OCI-LY1 (cell line): ENCODE measurements around the gene WDR13.

ENCODE experiments used
- H2AFZ ChIP-seq: fragments of 200-600 bp; sonication (generic), shearing (Covaris generic); 2 replicates; pipeline ENCODE4 v1.6.0; 2014; ENCODE audit warnings: antibody characterized with exemption, mild to moderate bottlenecking, low read length
- H3F3A ChIP-seq: fragments of 200-600 bp; sonication (generic), shearing (Covaris generic); 2 replicates; pipeline ENCODE4 v1.6.0; 2014; ENCODE audit warnings: mild to moderate bottlenecking, antibody characterized with exemption, low read length, moderate library complexity; ENCODE audit not compliant: insufficient read depth
- H3K27ac ChIP-seq: fragments of 200-600 bp; sonication (generic); 2 replicates; pipeline ENCODE4 v1.5.1; 2014; ENCODE audit warnings: low read length, mixed run types, mild to moderate bottlenecking, low read depth; ENCODE audit not compliant: poor library complexity, severe bottlenecking
- H3K27me3 ChIP-seq: fragments of 200-600 bp; sonication (generic); 2 replicates; pipeline ENCODE4 v1.6.0; 2014; ENCODE audit warnings: antibody characterized with exemption, mild to moderate bottlenecking, low read length, moderate library complexity; ENCODE audit not compliant: insufficient read depth
- H3K36me3 ChIP-seq: fragments of 200-600 bp; sonication (generic); 2 replicates; pipeline ENCODE4 v1.6.1; 2014; ENCODE audit warnings: mild to moderate bottlenecking, antibody characterized with exemption, low read length, moderate library complexity, mixed read lengths; ENCODE audit not compliant: insufficient read depth
- H3K4me1 ChIP-seq: fragments of 200-600 bp; sonication (generic); 2 replicates; pipeline ENCODE4 v1.5.1; 2014; ENCODE audit warnings: mild to moderate bottlenecking, low read length, moderate library complexity; ENCODE audit not compliant: insufficient read depth, severe bottlenecking
- H3K4me2 ChIP-seq: fragments of 200-600 bp; sonication (generic), shearing (Covaris generic); 2 replicates; pipeline ENCODE4 v1.6.1; 2014; ENCODE audit warnings: low read length
- H3K4me3 ChIP-seq: fragments of 200-600 bp; sonication (generic); 2 replicates; pipeline ENCODE4 v1.5.1; 2014; ENCODE audit warnings: low read length, low read depth, mild to moderate bottlenecking, mixed read lengths; ENCODE audit not compliant: poor library complexity, severe bottlenecking
- H3K79me2 ChIP-seq: fragments of 200-600 bp; shearing (Covaris generic); 2 replicates; pipeline ENCODE4 v1.6.1; 2016; ENCODE audit warnings: mixed run types, low read length, mixed read lengths; ENCODE audit not compliant: insufficient read depth
- H3K9ac ChIP-seq: fragments of 200-600 bp; sonication (generic), shearing (Covaris generic); 2 replicates; pipeline ENCODE4 v1.6.1; 2014; ENCODE audit warnings: mild to moderate bottlenecking, low read length, mixed read lengths
- H3K9me2 ChIP-seq: fragments of 200-600 bp; sonication (generic), shearing (Covaris generic); 2 replicates; pipeline ENCODE4 v1.6.1; 2014; ENCODE audit warnings: low read depth, mild to moderate bottlenecking, low read length, mixed read lengths
- H3K9me3 ChIP-seq: fragments of 200-600 bp; shearing (Covaris generic); 2 replicates; pipeline ENCODE4 v1.6.1; 2014; ENCODE audit warnings: low read length, mixed read lengths
- H4K20me1 ChIP-seq: fragments of 200-600 bp; sonication (generic), shearing (Covaris generic); 2 replicates; pipeline ENCODE4 v1.6.0; 2016; ENCODE audit warnings: mild to moderate bottlenecking, low read length; ENCODE audit not compliant: insufficient read depth
- CTCF ChIP-seq: fragments of 200-600 bp; sonication (generic), shearing (Covaris generic); IDR thresholded peaks from 2 replicates; pipeline ENCODE4 v1.5.1; 2017; ENCODE audit warnings: mild to moderate bottlenecking, antibody characterized with exemption, low read length, moderate library complexity, mixed read lengths
- EZH2 ChIP-seq: fragments of 200-600 bp; sonication (generic), shearing (Covaris generic); IDR thresholded peaks from 2 replicates; pipeline ENCODE4 v1.8.0; 2017; ENCODE audit warnings: borderline replicate concordance, mixed run types, mild to moderate bottlenecking, antibody characterized with exemption, low read length, moderate library complexity, mixed read lengths

Gene WDR13

DNA sequence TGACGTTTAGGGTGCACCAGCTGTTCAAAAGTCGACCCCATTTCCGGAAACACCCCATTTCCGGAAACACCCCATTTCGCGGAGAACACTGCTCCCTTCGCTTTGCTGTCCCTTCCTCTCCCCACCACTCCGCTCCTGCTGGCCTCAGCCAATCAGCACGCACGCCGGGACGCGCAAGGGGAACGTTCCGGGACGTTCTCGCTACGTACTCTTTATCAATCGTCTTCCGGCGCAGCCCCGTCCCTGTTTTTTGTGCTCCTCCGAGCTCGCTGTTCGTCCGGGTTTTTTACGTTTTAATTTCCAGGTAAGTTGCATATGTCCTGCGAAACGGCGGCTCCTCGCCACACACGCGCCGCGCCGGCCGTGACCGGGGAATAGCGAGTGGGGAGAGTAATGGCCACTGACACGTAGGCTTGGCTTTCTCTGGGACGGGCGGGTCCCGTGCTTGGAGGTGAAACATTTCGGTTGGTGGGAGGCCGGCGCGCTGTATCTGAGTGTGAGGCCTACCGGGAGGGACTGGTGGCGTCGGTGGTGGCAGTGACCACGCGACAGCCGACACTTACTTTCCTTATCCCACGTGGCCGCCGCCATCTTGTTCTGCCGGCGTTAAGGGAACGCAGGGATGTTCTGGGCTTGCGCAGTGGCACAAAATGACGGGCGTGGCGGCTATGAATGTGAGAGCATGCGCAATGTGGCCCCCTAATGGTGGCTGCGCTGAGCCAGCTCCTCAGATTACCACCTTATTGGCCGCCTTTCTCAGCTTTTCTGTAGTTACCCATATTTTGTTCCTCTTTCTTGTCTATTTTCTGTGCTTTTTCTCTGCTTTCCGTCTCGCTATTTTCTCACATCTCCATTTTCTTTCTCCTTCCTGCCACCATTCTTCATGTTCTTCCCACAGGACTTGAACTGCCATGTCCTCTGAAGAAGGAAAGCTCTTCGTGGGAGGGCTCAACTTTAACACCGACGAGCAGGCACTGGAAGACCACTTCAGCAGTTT is 22.7 kb upstream of the WDR13 start, which contains the start of gene RBM3:
RBM3 (plus strand) TSS at position 215 of the 997 bp plus-strand sequence; CDS start at position 912, 697 bp downstream.
- H3K4me3 ChIP-seq = peak within 1 kb of the TSS; percentile 85
- H3K4me2 ChIP-seq = peak within 1 kb of the TSS; percentile 97
- no peaks in the 10 kb centered on the region for H3K9me3 ChIP-seq
- H2AFZ ChIP-seq = no peak within 1 kb of the TSS
- peak within 1 kb of the TSS; percentile 90 for H3K27ac ChIP-seq
- H4K20me1 ChIP-seq = no peaks in the 10 kb centered on the region
- peak within 1 kb of the TSS; percentile 92 for H3K9ac ChIP-seq
- peaks cover 48% of the 10 kb centered on the region for H3K36me3 ChIP-seq
- peaks cover 39% of the 10 kb centered on the region for H3K4me1 ChIP-seq
- TF ChIP-seq CTCF (peak; percentile 26; the same call in 1 of the 2 replicates), EZH2 (no peak)
- no peaks in the 10 kb centered on the region for H3K9me2 ChIP-seq
- peaks cover 4% of the 10 kb centered on the region; the same call in 1 of the 2 replicates for H3K79me2 ChIP-seq
- no peaks in the 10 kb centered on the region for H3K27me3 ChIP-seq
- peaks cover under 1% of the 10 kb centered on the region; the same call in 1 of the 2 replicates for H3F3A ChIP-seq

DNA sequence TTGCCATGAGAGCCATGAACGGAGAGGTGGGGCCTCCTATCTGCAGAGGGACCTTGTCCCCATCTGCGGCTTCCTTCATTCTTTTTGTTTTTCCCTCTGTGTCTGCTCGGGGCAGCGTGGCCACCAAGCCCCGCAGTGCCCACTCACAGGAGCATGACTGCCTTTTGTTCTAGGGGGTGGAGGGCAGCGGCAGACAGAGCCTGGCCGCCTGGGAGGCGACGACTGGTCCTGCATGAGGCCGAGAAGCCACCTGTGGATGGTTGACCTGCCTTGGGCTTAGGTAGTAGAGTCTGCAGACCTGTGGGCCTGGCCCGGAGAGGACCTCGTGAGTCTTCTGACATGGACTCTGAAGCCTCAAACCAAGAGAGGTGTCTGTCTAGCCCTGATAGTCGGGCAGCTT is 21.6 kb upstream of the WDR13 start:
- peak overlapping the region; percentile 85 for H3K4me3 ChIP-seq
- no peak for TF ChIP-seq CTCF
- no peak for TF ChIP-seq EZH2
- H3K36me3 ChIP-seq = peaks cover 53% of the 10 kb centered on the region
- H3K27me3 ChIP-seq = no peaks in the 10 kb centered on the region
- peaks cover 37% of the 10 kb centered on the region for H3K4me1 ChIP-seq
- H3K27ac ChIP-seq = peak overlapping the region; percentile 90
- H3K79me2 ChIP-seq = peaks cover 4% of the 10 kb centered on the region; the same call in 1 of the 2 replicates
- peak overlapping the region; percentile 97 for H3K4me2 ChIP-seq
- H3K9me3 ChIP-seq = no peaks in the 10 kb centered on the region
- H3K9ac ChIP-seq = peak overlapping the region; percentile 92
- H3F3A ChIP-seq = peaks cover 5% of the 10 kb centered on the region
- no peak overlapping the region for H2AFZ ChIP-seq
- H4K20me1 ChIP-seq = no peaks in the 10 kb centered on the region
- H3K9me2 ChIP-seq = no peaks in the 10 kb centered on the region

GRCh38 chrX:48576108-48576507 is 21.2 kb upstream of the WDR13 start:
- H3K27me3 ChIP-seq = no peaks in the 10 kb centered on the region
- peak overlapping the region; percentile 97 for H3K4me2 ChIP-seq
- H3K9me3 ChIP-seq = no peaks in the 10 kb centered on the region
- peak overlapping the region; percentile 85 for H3K4me3 ChIP-seq
- no peak overlapping the region for H3K27ac ChIP-seq
- no peak for TF ChIP-seq CTCF
- no peak for TF ChIP-seq EZH2
- H3K9me2 ChIP-seq = no peaks in the 10 kb centered on the region
- H3F3A ChIP-seq = peaks cover 5% of the 10 kb centered on the region
- H3K79me2 ChIP-seq = peaks cover 4% of the 10 kb centered on the region; the same call in 1 of the 2 replicates
- H2AFZ ChIP-seq = no peak overlapping the region
- peaks cover 33% of the 10 kb centered on the region for H3K4me1 ChIP-seq
- H3K9ac ChIP-seq = peak overlapping the region; percentile 92; the same call in 1 of the 2 replicates
- H3K36me3 ChIP-seq = peaks cover 53% of the 10 kb centered on the region
- no peaks in the 10 kb centered on the region for H4K20me1 ChIP-seq
